Hepatocyte (in vitro differentiated cells): Measurements from ENCODE around the gene TLL2. TPM values are rescaled to one million over a fixed set of nuclear protein-coding genes. Genes with fewer than 3 reads are reported as not detected.

Source experiments
- DNase-seq: peaks from one replicate; pipeline ENCODE4 v3.0.0-alpha.2; 2016; ENCODE audit warnings: low spot score
- H2AFZ ChIP-seq: fragments of 200-600 bp; sonication (generic); 2 replicates; pipeline ENCODE4 v1.6.0; 2016; ENCODE audit warnings: antibody characterized with exemption, mild to moderate bottlenecking
- H3K27ac ChIP-seq: fragments of 200-600 bp; sonication (generic); 2 replicates; pipeline ENCODE4 v1.5.1; 2016; ENCODE audit warnings: mild to moderate bottlenecking
- H3K27me3 ChIP-seq: fragments of 200-600 bp; sonication (generic); 2 replicates; pipeline ENCODE4 v1.6.1; 2016
- H3K36me3 ChIP-seq: fragments of 200-600 bp; sonication (generic); replicated peaks from 2 replicates; pipeline ENCODE4 v1.5.1; 2016; ENCODE audit warnings: low read depth; ENCODE audit not compliant: insufficient read depth
- H3K4me1 ChIP-seq: fragments of 200-600 bp; sonication (generic); 2 replicates; pipeline ENCODE4 v1.5.1; 2016; ENCODE audit warnings: mild to moderate bottlenecking, moderate library complexity; ENCODE audit not compliant: insufficient read depth
- H3K4me2 ChIP-seq: fragments of 200-600 bp; sonication (generic); 2 replicates; pipeline ENCODE4 v1.6.0; 2016
- H3K4me3 ChIP-seq: fragments of 200-600 bp; sonication (generic); 2 replicates; pipeline ENCODE4 v1.5.1; 2016; ENCODE audit warnings: mild to moderate bottlenecking
- H3K79me2 ChIP-seq: fragments of 200-600 bp; sonication (generic); 2 replicates; pipeline ENCODE4 v1.6.0; 2017; ENCODE audit warnings: mild to moderate bottlenecking
- H3K9me2 ChIP-seq: fragments of 200-600 bp; sonication (generic); replicated peaks from 2 replicates; pipeline ENCODE4 v1.6.0; 2017; ENCODE audit warnings: mild to moderate bottlenecking; ENCODE audit not compliant: insufficient read depth
- H3K9me3 ChIP-seq: fragments of 200-600 bp; sonication (generic); 2 replicates; pipeline ENCODE4 v1.5.1; 2016; ENCODE audit warnings: low read depth, mild to moderate bottlenecking
- H4K20me1 ChIP-seq: fragments of 200-600 bp; sonication (generic); 2 replicates; pipeline ENCODE4 v1.6.0; 2016; ENCODE audit warnings: mild to moderate bottlenecking; ENCODE audit not compliant: insufficient read depth, poor library complexity, severe bottlenecking
- EZH2 ChIP-seq: fragments of 200-600 bp; sonication (generic); IDR thresholded peaks from 2 replicates; pipeline ENCODE4 v1.6.1; 2016; ENCODE audit warnings: antibody characterized with exemption, mild to moderate bottlenecking, borderline replicate concordance
- EZH2phosphoT487 ChIP-seq: fragments of 200-600 bp; sonication (generic); IDR thresholded peaks from one replicate; pipeline ENCODE4 v1.6.1; 2018; ENCODE audit warnings: antibody characterized with exemption, mild to moderate bottlenecking, low read depth, moderate library complexity; ENCODE audit not compliant: unreplicated experiment, severe bottlenecking
- WGBS: methylation state at CpG from one replicate; pipeline ENCODE4 v1.1.6; 2016; ENCODE audit warnings: low lambda C conversion rate; ENCODE audit errors: missing lambda C conversion rate; 5-methylcytosine and 5-hydroxymethylcytosine counted together
- polyA plus RNA-seq: library from polyadenylated mRNA; unstranded; fragments of >200 nt; fragmentation: Nextera tagmentation; extraction: Ambion mirVana; gene quantifications from 2 replicates; pipeline ENCODE4 v1.2.1, GENCODE V29; 2016
- total RNA-seq: library from RNA; depleted of rRNA; stranded (reverse); fragments of >200 nt; gene quantifications from 2 replicates; pipeline ENCODE4 v1.2.3, GENCODE V29; 2014
- TF ChIP-seq, protein P1 (sequence below): fragments of 200-600 bp; sonication (generic); IDR thresholded peaks from 2 replicates; pipeline ENCODE4 v1.5.1; 2016; ENCODE audit warnings: antibody characterized with exemption, mild to moderate bottlenecking; ENCODE audit not compliant: poor library complexity

TLL2 gene
- total and polyA plus RNA-seq, 2 experiments from 2014 or later, result 0.50 to 0.76 TPM

DNA sequence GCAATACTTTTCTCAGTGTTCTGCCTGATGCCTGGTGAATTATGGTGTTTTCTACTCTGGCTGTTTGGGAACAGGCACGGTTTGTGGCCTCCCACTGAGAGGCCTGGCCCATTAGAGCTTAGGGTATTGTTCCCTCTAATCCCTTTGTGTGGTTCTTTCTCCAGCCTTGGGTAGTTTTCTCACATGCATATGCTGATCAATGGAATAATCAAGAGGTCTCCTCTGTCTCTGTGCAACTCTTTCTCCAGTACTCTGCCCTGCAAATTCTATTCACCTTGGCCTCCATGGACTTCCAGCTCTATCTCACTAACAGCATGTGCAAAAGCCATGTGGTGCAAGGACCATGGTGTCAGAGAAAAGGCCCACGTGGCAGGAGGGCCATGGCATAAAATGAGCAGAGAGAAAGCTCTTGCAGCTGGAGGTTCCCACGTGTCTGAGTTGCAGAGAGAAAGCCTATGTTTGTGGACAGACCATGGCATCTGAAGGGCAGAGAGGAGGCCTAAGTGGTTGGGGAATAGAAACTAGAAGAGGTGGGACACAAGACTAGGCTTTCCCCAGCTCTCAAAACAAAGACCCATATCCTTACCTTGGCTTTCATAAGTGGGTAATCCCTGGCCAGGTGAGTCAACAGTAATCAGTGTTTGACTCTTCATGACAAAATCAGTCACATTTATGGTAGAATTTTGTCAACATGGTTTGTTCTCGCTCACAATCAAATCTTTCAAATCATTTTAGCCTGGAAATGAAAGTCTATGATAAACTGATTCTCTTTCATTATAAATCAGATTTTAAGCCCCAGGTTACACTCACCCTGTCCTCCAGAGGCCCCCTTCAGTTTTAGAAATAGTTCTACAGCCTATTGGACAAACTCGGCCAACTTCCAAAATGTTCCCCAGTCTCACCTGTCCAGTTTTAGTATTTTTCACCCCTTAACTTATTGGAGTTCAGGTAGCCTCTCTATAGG, 172.2 kb downstream of the TLL2 start:
- H3K9me3 ChIP-seq, result no peaks in the 10 kb centered on the region
- WGBS, result 63% methylated on average over 5 of the region's 5 CpGs
- no peak overlapping the region for H3K4me3 ChIP-seq
- no peak overlapping the region for H3K27ac ChIP-seq
- no peak overlapping the region for H3K4me2 ChIP-seq
- no peaks in the 10 kb centered on the region for H3K9me2 ChIP-seq
- H3K27me3 ChIP-seq, result no peaks in the 10 kb centered on the region
- H4K20me1 ChIP-seq, result no peaks in the 10 kb centered on the region
- no peak for TF ChIP-seq EZH2
- TF ChIP-seq, protein P1, sequence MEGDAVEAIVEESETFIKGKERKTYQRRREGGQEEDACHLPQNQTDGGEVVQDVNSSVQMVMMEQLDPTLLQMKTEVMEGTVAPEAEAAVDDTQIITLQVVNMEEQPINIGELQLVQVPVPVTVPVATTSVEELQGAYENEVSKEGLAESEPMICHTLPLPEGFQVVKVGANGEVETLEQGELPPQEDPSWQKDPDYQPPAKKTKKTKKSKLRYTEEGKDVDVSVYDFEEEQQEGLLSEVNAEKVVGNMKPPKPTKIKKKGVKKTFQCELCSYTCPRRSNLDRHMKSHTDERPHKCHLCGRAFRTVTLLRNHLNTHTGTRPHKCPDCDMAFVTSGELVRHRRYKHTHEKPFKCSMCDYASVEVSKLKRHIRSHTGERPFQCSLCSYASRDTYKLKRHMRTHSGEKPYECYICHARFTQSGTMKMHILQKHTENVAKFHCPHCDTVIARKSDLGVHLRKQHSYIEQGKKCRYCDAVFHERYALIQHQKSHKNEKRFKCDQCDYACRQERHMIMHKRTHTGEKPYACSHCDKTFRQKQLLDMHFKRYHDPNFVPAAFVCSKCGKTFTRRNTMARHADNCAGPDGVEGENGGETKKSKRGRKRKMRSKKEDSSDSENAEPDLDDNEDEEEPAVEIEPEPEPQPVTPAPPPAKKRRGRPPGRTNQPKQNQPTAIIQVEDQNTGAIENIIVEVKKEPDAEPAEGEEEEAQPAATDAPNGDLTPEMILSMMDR, result no peak
- no peak for TF ChIP-seq EZH2phosphoT487
- no peaks in the 10 kb centered on the region for H3K4me1 ChIP-seq
- no peaks in the 10 kb centered on the region for H3K36me3 ChIP-seq
- DNase-seq, result no peak
- H2AFZ ChIP-seq, result no peak overlapping the region
- no peaks in the 10 kb centered on the region for H3K79me2 ChIP-seq

DNA sequence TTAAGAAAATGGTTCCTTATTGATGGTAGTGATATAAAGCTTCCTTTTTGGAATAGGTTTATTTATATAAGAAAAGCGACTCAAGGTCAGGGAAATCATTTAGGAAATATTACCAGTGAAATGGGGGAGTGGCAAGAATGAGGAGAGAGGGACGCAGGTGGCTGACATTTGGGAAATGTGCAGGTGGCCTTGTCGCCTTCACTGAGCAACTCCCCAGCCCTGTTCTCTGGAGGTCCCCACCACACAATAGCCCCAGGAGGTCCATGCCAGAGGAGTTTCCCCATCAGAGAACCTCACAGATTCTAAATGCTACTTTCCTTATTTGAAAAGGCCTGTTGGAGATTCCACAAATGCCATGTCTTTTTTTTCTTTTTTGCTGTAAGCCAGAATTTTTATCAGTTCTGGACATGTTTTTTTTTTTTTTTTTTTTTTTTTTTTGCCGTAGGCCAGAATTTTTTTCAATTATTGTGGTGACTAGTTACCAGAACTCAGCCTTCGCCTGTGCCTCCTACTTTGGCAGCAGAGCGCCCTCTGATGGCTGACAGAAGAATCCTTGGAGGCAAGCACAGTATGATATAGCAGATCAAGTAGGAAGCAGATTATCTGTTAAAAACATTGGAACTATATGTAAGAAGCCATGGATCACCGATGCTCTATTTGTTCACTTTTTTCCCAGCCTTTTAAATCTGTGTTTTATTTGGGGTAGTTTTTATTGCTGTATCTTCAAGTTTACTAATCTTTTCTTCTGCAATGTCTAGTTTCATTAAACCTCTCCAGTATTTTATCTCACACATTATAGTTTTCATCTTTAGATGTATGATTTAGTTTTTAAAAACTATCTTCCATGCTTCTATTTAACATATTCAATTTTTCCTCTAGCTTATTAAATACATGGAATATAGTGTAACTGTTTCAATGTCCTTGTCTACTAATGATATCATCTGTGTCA, 173.5 kb downstream of the TLL2 start:
- H3K4me1 ChIP-seq, result no peaks in the 10 kb centered on the region
- 40% methylated on average over 7 of the region's 7 CpGs for WGBS
- peak; percentile 82 for DNase-seq

DNA sequence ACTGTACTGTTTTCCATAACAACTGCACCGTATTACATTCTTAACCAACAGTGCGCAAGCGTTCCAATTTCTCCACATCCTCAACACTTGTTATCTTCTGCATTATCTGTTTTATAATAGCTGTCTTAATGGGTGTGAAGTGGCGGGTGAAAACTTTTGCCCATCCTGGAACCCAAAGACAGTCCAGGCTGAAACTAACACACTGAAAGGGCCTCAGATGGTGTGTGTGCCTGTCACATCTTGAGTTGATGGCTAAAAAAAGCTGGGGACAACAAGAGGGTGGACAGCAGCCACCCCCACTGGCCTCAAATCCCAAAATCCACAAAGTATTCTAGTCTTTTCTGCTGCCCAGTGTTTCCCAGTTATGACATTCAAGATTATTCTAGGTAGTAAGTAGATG, 174.3 kb downstream of the TLL2 start:
- no peaks in the 10 kb centered on the region for H3K27me3 ChIP-seq
- no peaks in the 10 kb centered on the region for H3K36me3 ChIP-seq
- no peak overlapping the region for H3K4me2 ChIP-seq
- no peaks in the 10 kb centered on the region for H4K20me1 ChIP-seq
- TF ChIP-seq EZH2phosphoT487 (no peak), EZH2 (no peak)
- TF ChIP-seq, protein P1, result no peak
- no peak overlapping the region for H3K4me3 ChIP-seq
- DNase-seq, result no peak
- H3K79me2 ChIP-seq, result no peaks in the 10 kb centered on the region
- H3K9me2 ChIP-seq, result no peaks in the 10 kb centered on the region
- 93% methylated on average over 4 of the region's 4 CpGs for WGBS
- H3K27ac ChIP-seq, result no peak overlapping the region
- no peaks in the 10 kb centered on the region for H3K4me1 ChIP-seq
- H2AFZ ChIP-seq, result no peak overlapping the region
- no peaks in the 10 kb centered on the region for H3K9me3 ChIP-seq

More for the DNA sequence above, 173.5 kb downstream of the TLL2 start:
- Histone ChIP-seq H3K27ac (no peak overlapping the region), H3K36me3 (no peaks in the 10 kb centered on the region), H3K27me3 (no peaks in the 10 kb centered on the region), H4K20me1 (no peaks in the 10 kb centered on the region), H3K9me3 (no peaks in the 10 kb centered on the region), H2AFZ (no peak overlapping the region), H3K4me3 (no peak overlapping the region), H3K79me2 (no peaks in the 10 kb centered on the region), H3K4me2 (no peak overlapping the region), H3K9me2 (no peaks in the 10 kb centered on the region)
- TF ChIP-seq, protein P1, result peak; percentile 76
- TF ChIP-seq EZH2phosphoT487, result no peak
